AG04449 (cell line): ENCODE results near the gene TMEM109.

Experiments
- CTCF ChIA-PET: fragments of 350-600 bp; formaldehyde crosslinking; extraction: SDS; loops from one replicate; lab custom pipeline; 2021; ENCODE audit warnings: antibody characterized with exemption; lab: Yijun Ruan, JAX
- POLR2A ChIA-PET: fragments of 400-600, 350-600 bp; formaldehyde crosslinking; extraction: SDS; loops from one replicate; lab custom pipeline; 2020; ENCODE audit warnings: antibody characterized with exemption, inconsistent platforms; lab: Yijun Ruan, JAX
- DNase-seq: peaks from one replicate; pipeline ENCODE4 v3.0.0-alpha.2; 2010; ENCODE audit warnings: low read depth, low spot score
- H3K4me3 ChIP-seq: 2 replicates; pipeline ENCODE4 v1.5.1; 2011; ENCODE audit warnings: low read depth, mild to moderate bottlenecking, control low read depth, low read length
- CTCF ChIP-seq: IDR thresholded peaks from one replicate; pipeline ENCODE4 v1.5.1; 2011; ENCODE audit warnings: mild to moderate bottlenecking, moderate library complexity, low read length, control low read depth, inconsistent platforms; ENCODE audit not compliant: insufficient read depth; ENCODE audit errors: missing control alignments

The TMEM109 gene

GRCh38 chr11:60953781-60954180 lies 39.8 kb downstream of the TMEM109 start:
- ChIA-PET POLR2A (no interaction called here), CTCF (no interaction called here)
- TF ChIP-seq CTCF: no peak
- no peak overlapping the region for H3K4me3 ChIP-seq
- no peak for DNase-seq

DNA sequence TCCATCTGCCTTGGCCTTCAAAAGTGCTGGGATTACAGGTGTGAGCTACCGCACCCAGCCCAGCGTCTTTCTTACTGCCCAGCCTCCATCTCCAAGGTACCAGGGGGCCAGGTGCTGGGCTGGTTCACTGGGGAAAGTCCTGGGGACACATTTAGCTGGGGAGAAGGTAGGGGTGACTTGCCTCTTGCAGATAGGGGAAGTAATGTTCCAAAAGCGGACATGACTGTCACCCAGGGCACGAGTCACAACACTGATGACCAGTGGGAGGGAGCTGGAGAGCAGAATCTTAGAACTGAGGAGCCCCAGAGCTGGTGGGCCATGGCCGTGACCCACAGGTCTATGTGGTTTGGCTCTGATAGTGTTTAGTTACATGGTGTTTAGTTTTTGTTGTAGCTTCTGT lies 40.5 kb downstream of the TMEM109 start:
- ChIA-PET CTCF (no interaction called here), POLR2A (no interaction called here)
- DNase-seq: no peak

DNA sequence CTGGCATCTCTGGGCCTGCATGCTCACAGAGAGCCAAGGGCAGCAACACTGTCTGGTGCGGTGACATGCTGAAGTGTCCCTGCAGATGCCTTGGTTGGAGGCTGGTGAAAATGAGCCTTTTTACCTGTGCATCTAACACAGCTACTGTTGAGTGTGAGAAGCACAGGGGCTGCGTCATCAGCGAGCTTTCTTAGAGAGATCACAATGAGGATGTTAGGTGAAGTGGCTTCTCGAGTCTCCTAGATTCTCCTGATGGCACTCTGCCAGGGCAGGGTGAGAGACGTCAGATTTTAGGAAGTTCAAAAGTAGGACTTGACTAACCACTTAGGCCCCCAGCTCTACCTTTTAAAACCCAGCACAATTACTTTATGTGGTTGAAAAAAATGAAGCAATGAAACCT lies 41.6 kb downstream of the TMEM109 start:
- ChIA-PET CTCF (no interaction called here), POLR2A (no interaction called here)
- DNase-seq: no peak
- no peak overlapping the region for H3K4me3 ChIP-seq
- no peak for TF ChIP-seq CTCF

More for the DNA sequence above, 40.5 kb downstream of the TMEM109 start:
- no peak for TF ChIP-seq CTCF
- no peak overlapping the region for H3K4me3 ChIP-seq

- no peak for TF ChIP-seq CTCF
- DNase-seq: no peak
- POLR2A ChIA-PET: no interaction called here
- no peak overlapping the region for H3K4me3 ChIP-seq
- CTCF ChIA-PET: no interaction called here
Observed at GRCh38 chr11:60957188-60957587, 43.2 kb downstream of the TMEM109 start.

DNA sequence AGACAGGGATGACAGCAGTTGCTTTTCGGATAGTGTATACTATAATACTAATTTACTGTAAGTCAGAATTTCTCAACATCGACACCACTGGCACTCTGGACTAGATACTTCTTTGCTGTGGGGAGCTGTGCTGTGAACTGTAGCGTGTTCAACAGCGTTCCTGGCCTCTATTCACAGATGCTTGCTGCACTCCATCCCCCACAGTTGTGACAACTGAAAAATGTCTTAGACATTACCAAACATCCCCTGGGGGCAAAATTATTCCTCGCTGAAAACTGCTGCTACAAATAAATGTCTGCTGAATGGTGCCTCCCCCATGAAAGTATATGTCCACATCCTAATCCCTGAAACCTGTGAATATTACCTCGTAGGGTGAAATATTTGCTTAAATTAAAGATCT lies 45.5 kb downstream of the TMEM109 start:
- POLR2A ChIA-PET: no interaction called here
- TF ChIP-seq CTCF: no peak
- no peak for DNase-seq
- no peak overlapping the region for H3K4me3 ChIP-seq
- CTCF ChIA-PET: interaction anchor here (1.0 to 3.2 kb wide), 3 partner anchors 10 to 228 kb away, joined by 3 to 12 read pairs (median 3); no protein-coding TSS in a partner anchor

GRCh38 chr11:60960405-60960804 lies 46.4 kb downstream of the TMEM109 start:
- CTCF ChIA-PET: interaction anchor here (3.2 kb wide), 1 partner anchor 9 kb away, joined by 12 read pairs; no protein-coding TSS in a partner anchor
- no peak for DNase-seq
- POLR2A ChIA-PET: no interaction called here
- no peak overlapping the region for H3K4me3 ChIP-seq
- no peak for TF ChIP-seq CTCF
